ENCODE measurements around the gene WIPF2. TPM values are rescaled to one million over a fixed set of nuclear protein-coding genes. Genes with fewer than 3 reads are reported as not detected.

The WIPF2 gene
- total RNA-seq, 4 donors from 2014 or later: 7.8 to 21.5 (median 12.1) TPM

GRCh38 chr17:40177275-40177874 is 41.7 kb upstream of the WIPF2 start, which contains the start of gene RAPGEFL1:
Gene RAPGEFL1 (plus strand): TSS chr17:40177470. CDS start chr17:40177862, 392 bp downstream.
- H3K9me3 ChIP-seq: no peaks in the 10 kb centered on the region
- H3K27me3 ChIP-seq: no peaks in the 10 kb centered on the region
- TF ChIP-seq CTCF (IDR thresholded peaks at IDR 0.05) (no peak), EP300 (IDR thresholded peaks at IDR 0.05) (no peak)
- WGBS: 3% methylated on average over 16 of the region's 57 CpGs
- H3K36me3 ChIP-seq: peaks cover 8 to 46% (median 31%) of the 10 kb centered on the region in 4 donors
- peak; percentile 94 for DNase-seq (ENCODE audit: extremely low spot score)
- intact Hi-C loops (cut with DNase I): no loop called here
- H3K27ac ChIP-seq (replicated peaks in 1 of 4): peak within 1 kb of the TSS in 1 of 4 donors; percentile 40
- peaks cover 16 to 25% (median 21%) of the 10 kb centered on the region in 4 donors for H3K4me1 ChIP-seq
- peak within 1 kb of the TSS; percentile 58 to 68 (median 61) for H3K4me3 ChIP-seq

GRCh38 chr17:40178021-40178601 is 41.0 kb upstream of the WIPF2 start:
- no peak for DNase-seq (ENCODE audit: extremely low spot score)
- TF ChIP-seq CTCF (IDR thresholded peaks at IDR 0.05) (no peak), POLR2A (IDR thresholded peaks at IDR 0.05; ENCODE audit: low read depth) (no peak), POLR2AphosphoS5 (IDR thresholded peaks at IDR 0.05) (no peak), EP300 (IDR thresholded peaks at IDR 0.05) (no peak)
- 67% methylated on average over 11 of the region's 46 CpGs for WGBS
- H3K4me3 ChIP-seq: peak overlapping the region; percentile 58 to 68 (median 61)
- H3K27me3 ChIP-seq: no peaks in the 10 kb centered on the region
- no peaks in the 10 kb centered on the region for H3K9me3 ChIP-seq
- H3K36me3 ChIP-seq: peaks cover 8 to 38% (median 26%) of the 10 kb centered on the region in 4 donors
- peaks cover 16 to 25% (median 21%) of the 10 kb centered on the region in 4 donors for H3K4me1 ChIP-seq
- intact Hi-C loops (cut with DNase I): no loop called here
- no peak overlapping the region for H3K27ac ChIP-seq (replicated peaks in 1 of 4)

- TF ChIP-seq POLR2A (IDR thresholded peaks at IDR 0.05; ENCODE audit: low read depth): no peak
- no peak for TF ChIP-seq POLR2AphosphoS5 (IDR thresholded peaks at IDR 0.05)
- TF ChIP-seq CTCF (IDR thresholded peaks at IDR 0.05): no peak
- TF ChIP-seq EP300 (IDR thresholded peaks at IDR 0.05): no peak
- DNase-seq (ENCODE audit: extremely low spot score): no peak
- H3K4me3 ChIP-seq: no peak overlapping the region
- H3K27ac ChIP-seq (replicated peaks in 1 of 4): no peak overlapping the region
- intact Hi-C loops (cut with DNase I): no loop called here
- H3K36me3 ChIP-seq: peaks cover 8 to 33% (median 23%) of the 10 kb centered on the region in 4 donors
- H3K27me3 ChIP-seq: no peaks in the 10 kb centered on the region
- no peaks in the 10 kb centered on the region for H3K9me3 ChIP-seq
- WGBS: 96% methylated on average over 4 of the region's 7 CpGs
- H3K4me1 ChIP-seq: peaks cover 16 to 25% (median 21%) of the 10 kb centered on the region in 4 donors
These were observed 40.4 kb upstream of the WIPF2 start for GRCh38 chr17:40178660-40179059.

- intact Hi-C loops (cut with DNase I): no loop called here
- peak overlapping the region in 1 of 4 donors; percentile 6 for H3K27ac ChIP-seq (replicated peaks in 1 of 4)
- peaks cover 6 to 21% (median 13%) of the 10 kb centered on the region in 4 donors for H3K36me3 ChIP-seq
- DNase-seq (ENCODE audit: extremely low spot score): no peak
- no peaks in the 10 kb centered on the region for H3K27me3 ChIP-seq
- no peaks in the 10 kb centered on the region for H3K9me3 ChIP-seq
- H3K4me3 ChIP-seq: no peak overlapping the region
- peaks cover 16 to 25% (median 22%) of the 10 kb centered on the region in 4 donors for H3K4me1 ChIP-seq
- WGBS: 81% methylated on average over 6 of the region's 6 CpGs
- no peak for TF ChIP-seq CTCF (IDR thresholded peaks at IDR 0.05)
- no peak for TF ChIP-seq POLR2A (IDR thresholded peaks at IDR 0.05; ENCODE audit: low read depth)
- no peak for TF ChIP-seq POLR2AphosphoS5 (IDR thresholded peaks at IDR 0.05)
These were observed 39.0 kb upstream of the WIPF2 start for GRCh38 chr17:40179923-40180659.
